ENCODE data around the gene TNNC1. TPM values are rescaled to one million over a fixed set of nuclear protein-coding genes. Genes with fewer than 3 reads are reported as not detected.

The TNNC1 gene
- total and polyA plus RNA-seq, 2 donors (not counting 1 experiment from before 2014, with no cell fraction given) = 1.1 to 5.4 TPM

GRCh38 chr3:52452570-52453221 is 1.1 kb downstream of the TNNC1 start:
- no peak overlapping the region for H3K4me2 ChIP-seq (replicated peaks; ENCODE audit: low read depth, low read length, poor library complexity, severe bottlenecking)

More at GRCh38 chr3:52452570-52453221, 1.1 kb downstream of the TNNC1 start:
- peaks cover 0 to 2% of the 10 kb centered on the region in 2 experiments for H3K36me3 ChIP-seq (replicated peaks in 1 of 2; ENCODE audit: control extremely low read depth in 1 of 2, control insufficient read depth in 1 of 2, extremely low read depth in 1 of 2, insufficient read depth in 2 of 2, low read length in 1 of 2)
- peaks cover 41% of the 10 kb centered on the region for H3K79me2 ChIP-seq (ENCODE audit: control insufficient read depth, insufficient read depth, low read length)
- intact Hi-C loops (cut with micrococcal nuclease) = no loop called here
- no peaks in the 10 kb centered on the region for H3K27me3 ChIP-seq (replicated peaks in 1 of 4; ENCODE audit: control extremely low read depth in 1 of 4, control insufficient read depth in 3 of 4, insufficient read depth in 4 of 4, low read length in 3 of 4)
- TF ChIP-seq EZH2 (IDR thresholded peaks at IDR 0.05; ENCODE audit: borderline replicate concordance, insufficient read depth, low read depth, low read length, poor library complexity, severe bottlenecking) = no peak
- TF ChIP-seq CTCF (IDR thresholded peaks at IDR 0.05) = no peak
- H3K4me3 ChIP-seq (ENCODE audit: control extremely low read depth in 1 of 5, extremely low read depth in 1 of 5, insufficient read depth in 1 of 5, low read depth in 2 of 5, low read length in 4 of 5) = no peak overlapping the region
- no peak overlapping the region for H3K9ac ChIP-seq (ENCODE audit: low read length)
- H3K4me1 ChIP-seq (ENCODE audit: control insufficient read depth in 2 of 2, insufficient read depth in 2 of 2, low read length in 2 of 2) = peaks cover 16 to 27% of the 10 kb centered on the region in 2 donors
- Mint-ChIP-seq H3K4me3 (no peak overlapping the region), H3K27me3 (no peaks in the 10 kb centered on the region), H3K9me3 (ENCODE audit: insufficient read depth) (no peaks in the 10 kb centered on the region), H3K27ac (no peak overlapping the region), H3K4me1 (peaks cover 29% of the 10 kb centered on the region)
- H3K27ac ChIP-seq (ENCODE audit: low read length in 2 of 2) = no peak overlapping the region
- no peak overlapping the region for H2AFZ ChIP-seq (ENCODE audit: insufficient read depth, low read depth, low read length, poor library complexity, severe bottlenecking)
- DNase-seq (no peak), ATAC-seq (ENCODE audit: low read depth) (no peak)
- ChIA-PET POLR2A (no interaction called here), CTCF (interaction anchor here (0.8 kb wide), 1 partner anchor 451 kb away, joined by 3 read pairs; no protein-coding TSS in a partner anchor)
- no peaks in the 10 kb centered on the region for H4K20me1 ChIP-seq (ENCODE audit: control insufficient read depth, insufficient read depth, low read length, poor library complexity, severe bottlenecking)
- no peaks in the 10 kb centered on the region for H3K9me3 ChIP-seq (ENCODE audit: control extremely low read depth in 1 of 3, control insufficient read depth in 2 of 3, insufficient read depth in 1 of 3, low read length in 2 of 3)
- WGBS (ENCODE audit: insufficient coverage) = 96% methylated on average over 11 of the region's 11 CpGs
